ENCODE measurements around the gene RNF43.

DNA sequence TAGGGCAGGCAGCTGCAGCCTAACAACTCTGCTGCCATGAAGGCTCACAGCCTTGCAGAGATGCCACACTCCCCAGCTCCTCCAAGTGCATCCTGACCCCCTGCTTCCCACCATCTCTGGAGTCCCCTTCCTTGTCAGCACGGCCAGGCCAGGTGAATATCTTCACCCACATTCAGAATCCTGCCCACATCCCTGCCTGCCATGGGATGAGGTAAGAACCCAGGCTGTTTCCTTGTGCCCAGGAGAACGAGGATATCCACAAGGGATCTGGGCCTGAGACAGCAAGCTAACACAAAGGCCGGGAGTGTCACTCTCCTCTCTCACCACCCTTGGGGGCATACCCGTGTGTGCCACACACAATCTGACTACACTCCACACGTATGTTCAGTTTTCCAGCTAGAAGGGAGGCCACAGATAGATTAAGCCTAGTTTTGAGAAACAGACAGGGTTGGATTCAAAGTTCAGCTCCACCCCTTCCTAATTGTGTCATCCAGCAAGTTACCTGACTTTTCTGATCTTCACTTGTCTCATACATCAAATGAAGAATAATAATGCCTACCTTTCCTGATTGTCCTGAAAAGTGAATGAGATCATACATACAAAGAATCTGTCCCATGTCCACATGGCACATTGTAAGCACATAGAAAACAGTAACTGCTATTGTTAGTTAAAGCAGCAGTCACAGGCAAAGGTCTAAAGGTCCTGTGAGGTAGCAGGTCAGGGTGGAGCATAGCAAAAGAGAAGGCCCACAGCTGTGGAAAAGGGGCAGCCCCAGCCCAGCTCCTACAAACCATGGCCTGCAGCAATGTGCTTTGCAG lies 47.9 kb downstream of the RNF43 start:
- TF ChIP-seq POLR2A (IDR thresholded peaks at IDR 0.05): no peak
- TF ChIP-seq, protein P1, sequence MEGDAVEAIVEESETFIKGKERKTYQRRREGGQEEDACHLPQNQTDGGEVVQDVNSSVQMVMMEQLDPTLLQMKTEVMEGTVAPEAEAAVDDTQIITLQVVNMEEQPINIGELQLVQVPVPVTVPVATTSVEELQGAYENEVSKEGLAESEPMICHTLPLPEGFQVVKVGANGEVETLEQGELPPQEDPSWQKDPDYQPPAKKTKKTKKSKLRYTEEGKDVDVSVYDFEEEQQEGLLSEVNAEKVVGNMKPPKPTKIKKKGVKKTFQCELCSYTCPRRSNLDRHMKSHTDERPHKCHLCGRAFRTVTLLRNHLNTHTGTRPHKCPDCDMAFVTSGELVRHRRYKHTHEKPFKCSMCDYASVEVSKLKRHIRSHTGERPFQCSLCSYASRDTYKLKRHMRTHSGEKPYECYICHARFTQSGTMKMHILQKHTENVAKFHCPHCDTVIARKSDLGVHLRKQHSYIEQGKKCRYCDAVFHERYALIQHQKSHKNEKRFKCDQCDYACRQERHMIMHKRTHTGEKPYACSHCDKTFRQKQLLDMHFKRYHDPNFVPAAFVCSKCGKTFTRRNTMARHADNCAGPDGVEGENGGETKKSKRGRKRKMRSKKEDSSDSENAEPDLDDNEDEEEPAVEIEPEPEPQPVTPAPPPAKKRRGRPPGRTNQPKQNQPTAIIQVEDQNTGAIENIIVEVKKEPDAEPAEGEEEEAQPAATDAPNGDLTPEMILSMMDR (IDR thresholded peaks at IDR 0.05): no peak
